K562 (cell line): Measurements from ENCODE around the gene RDH11. TPM values are rescaled to one million over a fixed set of nuclear protein-coding genes. Genes with fewer than 3 reads are reported as not detected.

Experiments
- ATAC-seq: fragments of 200-7000 bp; cut with Tn5 transposase; 3 replicates; pipeline ENCODE4 v1.9.1; 2020; ENCODE audit warnings: moderate library complexity
- BruUV-seq: library from RNA; stranded (reverse); fragments of 400-500 nt; replicated peaks from 2 replicates; lab custom pipeline; 2021; lab: Mats Ljungman, UMichigan
- CTCF ChIA-PET: fragments of 300-600 bp; formaldehyde crosslinking; extraction: SDS; loops from one replicate; lab custom pipeline; 2021; ENCODE audit warnings: low intra/inter-chr PET ratio; lab: Yijun Ruan, JAX
- POLR2A ChIA-PET: fragments of 300-600, 350-650 bp; sonication (Branson Sonifier 250); formaldehyde crosslinking; extraction: SDS; loops from one replicate; lab custom pipeline; 2021; ENCODE audit warnings: antibody characterized with exemption, inconsistent platforms; lab: Yijun Ruan, JAX
- DNase-seq, 4 experiments: peaks; one replicate each; pipeline versions ENCODE4 v3.0.0 to v3.0.0-alpha.2; 2011 to 2018; ENCODE audit warnings: low spot score in 3 of 4, mixed read lengths in 3 of 4; ENCODE audit errors: extremely low read depth in 1 of 4
- FAIRE-seq: peaks from 2 replicates; lab custom pipeline; 2011; peaks lifted over from hg19 to GRCh38; lab: Jason Lieb, UNC
- H2AFZ ChIP-seq: 2 replicates; pipeline ENCODE4 v1.6.0; 2011; ENCODE audit warnings: low read depth, low read length, control low read depth, inconsistent platforms
- H3K27ac ChIP-seq: fragments of 200-600 bp; 3 replicates; pipeline ENCODE4 v1.8.0; 2011; ENCODE audit warnings: low read depth, mild to moderate bottlenecking, control low read depth, inconsistent platforms, low read length, moderate library complexity, mixed read lengths; ENCODE audit errors: extremely low read depth
- H3K27me3 ChIP-seq, 2 experiments: fragments of 300-600 bp in 1 of 2; 2 replicates in 1 of 2; 3 replicates in 1 of 2; pipeline versions ENCODE4 v1.6.0 to v1.8.0; 2011; ENCODE audit warnings: inconsistent platforms in 2 of 2, low read length in 2 of 2, mild to moderate bottlenecking in 1 of 2, mixed read lengths in 1 of 2, moderate library complexity in 1 of 2; ENCODE audit not compliant: control insufficient read depth in 2 of 2, insufficient read depth in 2 of 2
- H3K36me3 ChIP-seq: fragments of 300-600 bp; 3 replicates; pipeline ENCODE4 v1.8.0; 2011; ENCODE audit warnings: mild to moderate bottlenecking, low read length, inconsistent platforms; ENCODE audit not compliant: control insufficient read depth, insufficient read depth
- H3K4me1 ChIP-seq, 2 experiments: fragments of 200-600 bp in 1 of 2; replicated peaks in 1 of 2; 2 replicates in 1 of 2; 3 replicates in 1 of 2; pipeline versions ENCODE4 v1.5.1 to v1.8.0; 2011; ENCODE audit warnings: inconsistent platforms in 2 of 2, low read length in 2 of 2, mild to moderate bottlenecking in 1 of 2, mixed read lengths in 1 of 2, moderate library complexity in 1 of 2; ENCODE audit not compliant: control insufficient read depth in 2 of 2, insufficient read depth in 2 of 2
- H3K4me2 ChIP-seq: 2 replicates; pipeline ENCODE4 v1.6.1; 2011; ENCODE audit warnings: low read length, control low read depth, inconsistent platforms, mixed read lengths; ENCODE audit not compliant: insufficient read depth
- H3K4me3 ChIP-seq: fragments of 200-600 bp; sonication (generic), shearing (Covaris generic); 2 replicates; pipeline ENCODE4 v1.5.1; 2016; ENCODE audit warnings: control low read depth, inconsistent platforms
- H3K79me2 ChIP-seq: fragments of 200-600 bp; 3 replicates; pipeline ENCODE4 v1.8.0; 2011; ENCODE audit warnings: low read length, inconsistent platforms; ENCODE audit not compliant: control insufficient read depth, insufficient read depth
- H3K9ac ChIP-seq, 2 experiments: 2 replicates each; pipeline versions ENCODE4 v1.6.0 to v1.6.1; 2011; ENCODE audit warnings: low read depth in 2 of 2, low read length in 2 of 2, control low read depth in 1 of 2, inconsistent platforms in 1 of 2, mild to moderate bottlenecking in 1 of 2, mixed read lengths in 1 of 2; ENCODE audit not compliant: insufficient read depth in 1 of 2
- H3K9me1 ChIP-seq: one replicate; pipeline ENCODE4 v1.6.0; 2011; ENCODE audit warnings: inconsistent platforms, mild to moderate bottlenecking, low read length, moderate library complexity; ENCODE audit not compliant: control insufficient read depth, insufficient read depth
- H3K9me3 ChIP-seq: replicated peaks from 2 replicates; pipeline ENCODE4 v1.5.1; 2011; ENCODE audit warnings: low read depth, low read length, inconsistent platforms; ENCODE audit not compliant: control insufficient read depth, insufficient read depth
- H4K20me1 ChIP-seq: replicated peaks from 2 replicates; pipeline ENCODE4 v1.6.1; 2011; ENCODE audit warnings: low read length, inconsistent platforms, mixed read lengths; ENCODE audit not compliant: control insufficient read depth, insufficient read depth
- C11orf30 ChIP-seq: fragments of 450-650 bp; IDR thresholded peaks from 2 replicates; pipeline ENCODE4 v1.6.1; 2016; ENCODE audit warnings: low read depth, mild to moderate bottlenecking
- CREBBP ChIP-seq: IDR thresholded peaks from one replicate; pipeline ENCODE4 v1.6.1; 2012; ENCODE audit warnings: low read depth, mild to moderate bottlenecking, control low read depth, inconsistent platforms, low read length
- EZH2 ChIP-seq: IDR thresholded peaks from 2 replicates; pipeline ENCODE4 v1.6.1; 2012; ENCODE audit warnings: low read depth, mild to moderate bottlenecking, inconsistent platforms, low read length, borderline replicate concordance
- HCFC1 ChIP-seq: IDR thresholded peaks from 2 replicates; pipeline ENCODE4 v1.6.1; 2012; ENCODE audit warnings: low read depth, low read length, improper control_type of control experiment
- MAFG ChIP-seq: fragments of 450-650 bp; conservative IDR thresholded peaks from 2 replicates; pipeline ENCODE4 v1.6.1; 2016; ENCODE audit warnings: missing genetic modification characterization, missing compliant biosample characterization
- MCM2 ChIP-seq: fragments of 450-650 bp; IDR thresholded peaks from 2 replicates; pipeline ENCODE4 v1.6.1; 2017; ENCODE audit warnings: low read depth, mild to moderate bottlenecking
- MEF2A ChIP-seq: IDR thresholded peaks from 2 replicates; pipeline ENCODE4 v1.6.1; 2011; ENCODE audit warnings: low read depth, mild to moderate bottlenecking, low read length, moderate library complexity; ENCODE audit not compliant: control insufficient read depth
- NFXL1 ChIP-seq: fragments of 450-650 bp; formaldehyde crosslinking; IDR thresholded peaks from 2 replicates; pipeline ENCODE4 v1.4.0; 2021; ENCODE audit warnings: mild to moderate bottlenecking
- PCBP2 ChIP-seq: fragments of 200-400 bp; formaldehyde crosslinking; IDR thresholded peaks from 2 replicates; pipeline ENCODE4 v1.6.1; 2018; ENCODE audit warnings: low read length, low read depth, mild to moderate bottlenecking, moderate library complexity; ENCODE audit not compliant: poor library complexity, severe bottlenecking
- POLR2AphosphoS5 ChIP-seq: IDR thresholded peaks from 2 replicates; pipeline ENCODE4 v1.6.1; 2011; ENCODE audit warnings: mild to moderate bottlenecking, low read depth, low read length, moderate library complexity; ENCODE audit not compliant: control insufficient read depth, insufficient read depth
- PTRF ChIP-seq: fragments of 450-650 bp; IDR thresholded peaks from 2 replicates; pipeline ENCODE4 v1.6.1; 2016; ENCODE audit warnings: mild to moderate bottlenecking, missing genetic modification characterization, missing compliant biosample characterization
- SMC3 ChIP-seq: conservative IDR thresholded peaks from 2 replicates; pipeline ENCODE4 v1.6.1; 2011; ENCODE audit warnings: low read depth, low read length, improper control_type of control experiment; ENCODE audit not compliant: insufficient read depth
- SOX6 ChIP-seq: fragments of 450-650 bp; IDR thresholded peaks from 2 replicates; pipeline ENCODE4 v1.6.1; 2014; ENCODE audit warnings: mild to moderate bottlenecking
- ZNF316 ChIP-seq: fragments of 450-650 bp; IDR thresholded peaks from 2 replicates; pipeline ENCODE4 v1.6.1; 2016
- ZNF589 ChIP-seq: fragments of 200-800 bp; sonication (Bioruptor generic); IDR thresholded peaks from 2 replicates; pipeline ENCODE4 v1.6.1; 2016; ENCODE audit warnings: low read depth, missing genetic modification characterization, missing compliant biosample characterization
- ZNF699 ChIP-seq: fragments of 250-450 bp; sonication (Bioruptor Pico); IDR thresholded peaks from 2 replicates; pipeline ENCODE4 v1.8.0; 2021; ENCODE audit warnings: mild to moderate bottlenecking, moderate library complexity; ENCODE audit not compliant: insufficient replicate concordance
- WGBS: fragments of 100-300 bp; shearing (Covaris generic); methylation state at CpG from one replicate; pipeline ENCODE4 v1.1.6; 2016; ENCODE audit warnings: low coverage, mixed read lengths; ENCODE audit not compliant: insufficient coverage; ENCODE audit errors: missing lambda C conversion rate; 5-methylcytosine and 5-hydroxymethylcytosine counted together
- in situ Hi-C: fragments of 300-500 bp; cut with MboI; formaldehyde crosslinking; loops from 4 replicates; pipeline ENCODE4 v1.15.0; 2018; ENCODE audit warnings: inconsistent platforms, mixed read lengths
- intact Hi-C: fragments of 100-400 bp; cut with micrococcal nuclease; formaldehyde crosslinking; loops from 2 replicates; pipeline ENCODE4 v1.14.2; 2022
- polyA plus RNA-seq, 8 experiments: library from polyadenylated mRNA; depleted of rRNA in 4 of 8; stranded (reverse) in 5 of 8; unstranded in 3 of 8; fragments of >200 nt; fragmentation: Nextera tagmentation in 2 of 8; fragmentation: Illumina TruSeq in 1 of 8; extraction: Ambion mirVana in 2 of 8; extraction: Trizol in 1 of 8; gene quantifications; 2 replicates each; pipeline versions ENCODE4 v1.2.1 to v1.2.3, GENCODE V29; 2011 to 2014; ENCODE audit warnings: inconsistent platforms in 1 of 8, missing spikeins in 1 of 8
- total RNA-seq, 7 experiments: library from RNA; depleted of rRNA in 6 of 7; stranded (reverse); fragments of >200 nt in 6 of 7; fragmentation: Illumina TruSeq in 2 of 7; extraction: Trizol in 2 of 7; gene quantifications; 2 replicates each; pipeline versions ENCODE4 v1.2.1 to v1.2.3, GENCODE V29; 2011 to 2021; ENCODE audit warnings: low replicate concordance in 1 of 7
- TF ChIP-seq, protein P1 (sequence below): sonication (generic); formaldehyde crosslinking; IDR thresholded peaks from 2 replicates; pipeline ENCODE4 v1.8.0; 2022; ENCODE audit warnings: mild to moderate bottlenecking, missing genetic modification reagents, borderline replicate concordance
- TF ChIP-seq, protein P2 (sequence below): fragments of 450-650 bp; IDR thresholded peaks from 2 replicates; pipeline ENCODE4 v1.6.1; 2016; ENCODE audit warnings: missing biosample characterization, missing genetic modification characterization

The RDH11 gene
- total and polyA plus RNA-seq, 9 of the 15 experiments (the other 6 are each of a cell fraction or from before 2014, with no cell fraction given) = 50.6 to 172 (median 70.5) TPM

DNA sequence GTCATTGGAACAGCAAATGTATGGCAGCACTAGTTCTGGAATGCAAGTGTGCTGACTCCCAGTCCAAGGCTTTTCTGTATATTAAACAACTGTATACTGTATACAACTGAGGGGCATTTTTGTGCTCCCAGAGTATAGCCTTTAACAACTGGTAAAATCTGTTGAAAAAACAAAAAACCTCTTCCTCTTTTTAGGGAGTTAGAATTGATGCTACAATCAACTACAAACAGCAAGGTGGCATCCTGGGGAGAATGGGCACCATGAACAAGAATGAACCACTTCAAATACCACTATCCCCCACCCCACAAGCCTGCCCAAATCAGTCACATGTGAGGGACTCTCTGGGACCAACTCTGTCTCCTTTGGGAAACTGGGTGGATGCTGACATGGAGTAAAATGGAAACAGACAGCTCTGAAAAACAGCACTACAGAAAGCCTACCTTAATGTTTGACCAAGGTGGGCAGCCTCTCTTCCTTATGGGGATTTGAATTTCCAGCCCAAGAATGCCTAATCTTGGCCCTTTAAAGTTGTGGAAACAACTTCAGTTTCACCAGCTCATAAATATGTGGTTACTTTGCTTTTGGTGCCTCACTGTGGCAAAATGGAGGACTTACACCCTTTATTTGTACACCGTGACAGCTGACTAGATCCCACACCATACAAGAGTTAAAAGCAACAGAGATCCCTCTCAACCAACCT is 28.7 kb downstream of the RDH11 start (continued):
- TF ChIP-seq SMC3 = peak; percentile 46
- TF ChIP-seq ZNF699 (CRISPR knock-in tag) = no peak
- TF ChIP-seq, all 486 proteins: peak for 7

DNA sequence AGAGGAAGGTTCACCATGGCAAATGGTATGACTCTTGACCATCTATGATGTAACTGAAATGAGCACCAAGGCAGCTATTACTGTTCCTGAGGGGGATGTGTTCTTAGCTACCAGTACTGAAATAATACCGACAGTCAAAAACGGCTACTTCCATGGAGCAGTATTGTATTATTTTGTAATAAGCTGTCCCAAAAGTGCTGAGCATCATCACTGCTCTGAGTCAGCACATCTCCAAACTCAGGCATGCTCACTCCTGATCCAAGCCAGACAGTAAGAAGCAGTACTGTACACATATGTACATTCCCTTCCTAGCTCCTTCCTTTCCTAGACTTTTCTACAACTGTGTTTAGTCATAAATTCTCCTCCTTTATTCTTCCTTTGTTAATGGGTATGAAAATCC is 29.7 kb downstream of the RDH11 start:
- H2AFZ ChIP-seq = no peak overlapping the region
- peaks cover 53% of the 10 kb centered on the region for H3K79me2 ChIP-seq
- ATAC-seq = no peak
- ChIA-PET POLR2A (no interaction called here), CTCF (interaction anchor here (2.1 to 2.8 kb wide), 2 partner anchors 47 to 82 kb away, joined by 14 to 16 read pairs; partner anchors contain the start of gene ARG2)
- H3K36me3 ChIP-seq = 0 out of 3 replicates have a peak, but pooled peaks cover 2% of the 10 kb centered on the region
- FAIRE-seq = no peak
- no TSS peak for BruUV-seq
- no peaks in the 10 kb centered on the region for H4K20me1 ChIP-seq
- intact Hi-C loops (no loop called here), in situ Hi-C loops (loop anchor here (5.0 kb wide), 2 partner anchors 44 to 84 kb away; no protein-coding TSS in a partner anchor)
- no peak overlapping the region for H3K4me2 ChIP-seq
- no peak overlapping the region for H3K27ac ChIP-seq
- DNase-seq = no peak
- no peaks in the 10 kb centered on the region for H3K9me1 ChIP-seq
- no peaks in the 10 kb centered on the region for H3K27me3 ChIP-seq
- H3K4me3 ChIP-seq = no peak overlapping the region
- 88% methylated on average over 2 of the region's 2 CpGs for WGBS
- H3K9ac ChIP-seq = no peak overlapping the region
- peaks cover 0 to 5% of the 10 kb centered on the region in 2 experiments; a peak in 3 of 5 replicates for H3K4me1 ChIP-seq
- H3K9me3 ChIP-seq = no peaks in the 10 kb centered on the region
- TF ChIP-seq ZNF316 (peak; percentile 74; the same call in 1 of the 2 replicates), POLR2AphosphoS5 (no peak), CREBBP (no peak), MAFG (tag) (0 out of 2 replicates have a peak, but pooled peaks have one; percentile 19), PTRF (tag) (no peak), HCFC1 (no peak), C11orf30 (peak; percentile 63), NFXL1 (CRISPR knock-in tag) (no peak), ZNF589 (CRISPR knock-in tag) (no peak), SOX6 (no peak), MCM2 (no peak), MEF2A (no peak), EZH2 (no peak), PCBP2 (no peak)
- TF ChIP-seq, protein P1, sequence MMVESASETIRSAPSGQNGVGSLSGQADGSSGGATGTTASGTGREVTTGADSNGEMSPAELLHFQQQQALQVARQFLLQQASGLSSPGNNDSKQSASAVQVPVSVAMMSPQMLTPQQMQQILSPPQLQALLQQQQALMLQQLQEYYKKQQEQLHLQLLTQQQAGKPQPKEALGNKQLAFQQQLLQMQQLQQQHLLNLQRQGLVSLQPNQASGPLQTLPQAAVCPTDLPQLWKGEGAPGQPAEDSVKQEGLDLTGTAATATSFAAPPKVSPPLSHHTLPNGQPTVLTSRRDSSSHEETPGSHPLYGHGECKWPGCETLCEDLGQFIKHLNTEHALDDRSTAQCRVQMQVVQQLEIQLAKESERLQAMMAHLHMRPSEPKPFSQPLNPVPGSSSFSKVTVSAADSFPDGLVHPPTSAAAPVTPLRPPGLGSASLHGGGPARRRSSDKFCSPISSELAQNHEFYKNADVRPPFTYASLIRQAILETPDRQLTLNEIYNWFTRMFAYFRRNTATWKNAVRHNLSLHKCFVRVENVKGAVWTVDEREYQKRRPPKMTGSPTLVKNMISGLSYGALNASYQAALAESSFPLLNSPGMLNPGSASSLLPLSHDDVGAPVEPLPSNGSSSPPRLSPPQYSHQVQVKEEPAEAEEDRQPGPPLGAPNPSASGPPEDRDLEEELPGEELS (CRISPR knock-in tag) = no peak
- TF ChIP-seq, protein P2, sequence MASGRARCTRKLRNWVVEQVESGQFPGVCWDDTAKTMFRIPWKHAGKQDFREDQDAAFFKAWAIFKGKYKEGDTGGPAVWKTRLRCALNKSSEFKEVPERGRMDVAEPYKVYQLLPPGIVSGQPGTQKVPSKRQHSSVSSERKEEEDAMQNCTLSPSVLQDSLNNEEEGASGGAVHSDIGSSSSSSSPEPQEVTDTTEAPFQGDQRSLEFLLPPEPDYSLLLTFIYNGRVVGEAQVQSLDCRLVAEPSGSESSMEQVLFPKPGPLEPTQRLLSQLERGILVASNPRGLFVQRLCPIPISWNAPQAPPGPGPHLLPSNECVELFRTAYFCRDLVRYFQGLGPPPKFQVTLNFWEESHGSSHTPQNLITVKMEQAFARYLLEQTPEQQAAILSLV (tag) = no peak
